ENCODE data around the gene HDHD5.

Gene HDHD5

GRCh38 chr22:17119481-17120202 is 39.4 kb downstream of the HDHD5 start:
- H3K36me3 ChIP-seq (ENCODE audit: insufficient read depth, insufficient read length, low read length): no peaks in the 10 kb centered on the region
- H3K4me3 ChIP-seq (ENCODE audit: insufficient read length, low read depth): no peak overlapping the region
- TF ChIP-seq YY1 (IDR thresholded peaks at IDR 0.05; ENCODE audit: insufficient read depth, insufficient read length): no peak
- no peak for TF ChIP-seq ZNF274 (IDR thresholded peaks at IDR 0.05; ENCODE audit: low read depth, low read length)
- TF ChIP-seq SUZ12 (IDR thresholded peaks at IDR 0.05; ENCODE audit: extremely low read depth, insufficient read depth, insufficient read length): no peak
- H3K9me3 ChIP-seq (ENCODE audit: insufficient read depth, low read length): no peaks in the 10 kb centered on the region
- no peaks in the 10 kb centered on the region for H3K27me3 ChIP-seq (ENCODE audit: insufficient read depth, insufficient read length)
- DNase-seq (ENCODE audit: low read depth, low spot score): no peak
- no peak overlapping the region for H3K9ac ChIP-seq (ENCODE audit: insufficient read length, low read depth)
- peaks cover 10% of the 10 kb centered on the region for H3K4me1 ChIP-seq (ENCODE audit: insufficient read depth, insufficient read length)

DNA sequence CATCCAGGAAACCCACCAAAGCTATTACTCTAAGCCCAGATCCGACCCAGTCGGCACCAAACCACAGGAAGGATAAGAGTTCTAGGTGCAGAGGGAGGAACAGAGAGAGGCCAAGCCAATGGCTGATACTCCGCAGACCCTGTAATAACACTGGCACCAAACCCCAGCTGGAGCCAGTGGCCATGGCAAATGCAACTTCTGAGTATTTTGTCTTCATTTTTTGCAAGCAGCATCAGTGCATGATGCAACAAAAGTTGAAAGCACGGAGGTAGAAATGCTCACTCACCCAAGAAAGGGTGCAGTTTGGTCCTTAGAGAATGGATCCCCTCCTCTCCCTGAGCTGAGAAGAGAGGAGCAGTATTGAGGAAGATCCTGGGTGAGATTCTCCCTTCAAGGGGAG is 40.7 kb downstream of the HDHD5 start:
- Histone ChIP-seq H3K4me3 (ENCODE audit: insufficient read length, low read depth) (no peak overlapping the region), H3K9ac (ENCODE audit: insufficient read length, low read depth) (no peak overlapping the region), H3K36me3 (ENCODE audit: insufficient read depth, insufficient read length, low read length) (no peaks in the 10 kb centered on the region), H3K27me3 (ENCODE audit: insufficient read depth, insufficient read length) (no peaks in the 10 kb centered on the region), H3K9me3 (ENCODE audit: insufficient read depth, low read length) (no peaks in the 10 kb centered on the region), H3K4me1 (ENCODE audit: insufficient read depth, insufficient read length) (peaks cover 10% of the 10 kb centered on the region)
- no peak for TF ChIP-seq SUZ12 (IDR thresholded peaks at IDR 0.05; ENCODE audit: extremely low read depth, insufficient read depth, insufficient read length)
- TF ChIP-seq ZNF274 (IDR thresholded peaks at IDR 0.05; ENCODE audit: low read depth, low read length): no peak
- TF ChIP-seq YY1 (IDR thresholded peaks at IDR 0.05; ENCODE audit: insufficient read depth, insufficient read length): no peak
- DNase-seq (ENCODE audit: low read depth, low spot score): no peak

DNA sequence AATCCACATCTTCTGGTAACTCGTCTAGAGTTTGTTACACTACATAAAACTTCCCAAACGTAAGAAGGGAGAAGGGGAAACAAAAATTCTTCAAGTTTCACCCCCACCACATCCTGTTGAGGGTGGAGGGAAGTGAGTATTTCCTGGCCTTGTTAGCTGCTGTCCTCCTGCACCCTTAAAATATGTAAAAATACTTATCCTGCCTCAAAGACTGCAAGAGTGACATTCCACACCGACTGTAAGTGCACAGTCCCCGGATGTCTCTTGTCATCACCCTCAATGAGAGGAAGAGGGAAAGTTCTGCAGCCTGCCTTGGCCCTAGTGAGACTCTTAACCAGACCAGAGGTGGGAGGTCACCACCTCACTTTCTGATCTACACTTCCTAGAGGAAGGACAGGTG is 41.2 kb downstream of the HDHD5 start:
- H3K36me3 ChIP-seq (ENCODE audit: insufficient read depth, insufficient read length, low read length): no peaks in the 10 kb centered on the region
- DNase-seq (ENCODE audit: low read depth, low spot score): no peak
- no peak overlapping the region for H3K4me3 ChIP-seq (ENCODE audit: insufficient read length, low read depth)
- TF ChIP-seq SUZ12 (IDR thresholded peaks at IDR 0.05; ENCODE audit: extremely low read depth, insufficient read depth, insufficient read length) (no peak), ZNF274 (IDR thresholded peaks at IDR 0.05; ENCODE audit: low read depth, low read length) (no peak), YY1 (IDR thresholded peaks at IDR 0.05; ENCODE audit: insufficient read depth, insufficient read length) (no peak)
- H3K9me3 ChIP-seq (ENCODE audit: insufficient read depth, low read length): no peaks in the 10 kb centered on the region
- H3K27me3 ChIP-seq (ENCODE audit: insufficient read depth, insufficient read length): no peaks in the 10 kb centered on the region
- no peak overlapping the region for H3K9ac ChIP-seq (ENCODE audit: insufficient read length, low read depth)
- peaks cover 10% of the 10 kb centered on the region for H3K4me1 ChIP-seq (ENCODE audit: insufficient read depth, insufficient read length)

DNA sequence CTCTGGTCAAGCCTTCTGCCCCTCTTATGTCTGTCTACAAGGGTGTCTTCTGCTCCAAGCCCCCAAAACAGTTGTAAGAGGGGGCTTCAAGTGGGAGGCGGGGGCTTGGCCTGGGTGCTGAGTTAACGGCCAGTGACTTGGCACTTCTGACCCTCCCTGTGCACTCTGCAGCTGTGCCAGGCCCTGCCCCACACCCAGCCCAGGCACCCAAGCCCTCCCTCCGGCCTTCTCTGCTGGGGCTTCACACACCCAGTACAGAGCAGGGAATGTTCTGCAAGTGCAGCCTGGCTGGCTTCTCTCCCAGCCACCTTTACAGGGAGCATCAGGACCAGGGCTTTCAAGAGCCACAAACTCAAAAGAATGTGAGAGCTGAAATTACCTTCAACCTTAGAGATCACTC is 41.7 kb downstream of the HDHD5 start:
- TF ChIP-seq SUZ12 (IDR thresholded peaks at IDR 0.05; ENCODE audit: extremely low read depth, insufficient read depth, insufficient read length): no peak
- Histone ChIP-seq H3K4me3 (ENCODE audit: insufficient read length, low read depth) (no peak overlapping the region), H3K36me3 (ENCODE audit: insufficient read depth, insufficient read length, low read length) (no peaks in the 10 kb centered on the region), H3K9me3 (ENCODE audit: insufficient read depth, low read length) (no peaks in the 10 kb centered on the region), H3K27me3 (ENCODE audit: insufficient read depth, insufficient read length) (no peaks in the 10 kb centered on the region), H3K9ac (ENCODE audit: insufficient read length, low read depth) (no peak overlapping the region), H3K4me1 (ENCODE audit: insufficient read depth, insufficient read length) (peaks cover 10% of the 10 kb centered on the region)
- no peak for DNase-seq (ENCODE audit: low read depth, low spot score)

DNA sequence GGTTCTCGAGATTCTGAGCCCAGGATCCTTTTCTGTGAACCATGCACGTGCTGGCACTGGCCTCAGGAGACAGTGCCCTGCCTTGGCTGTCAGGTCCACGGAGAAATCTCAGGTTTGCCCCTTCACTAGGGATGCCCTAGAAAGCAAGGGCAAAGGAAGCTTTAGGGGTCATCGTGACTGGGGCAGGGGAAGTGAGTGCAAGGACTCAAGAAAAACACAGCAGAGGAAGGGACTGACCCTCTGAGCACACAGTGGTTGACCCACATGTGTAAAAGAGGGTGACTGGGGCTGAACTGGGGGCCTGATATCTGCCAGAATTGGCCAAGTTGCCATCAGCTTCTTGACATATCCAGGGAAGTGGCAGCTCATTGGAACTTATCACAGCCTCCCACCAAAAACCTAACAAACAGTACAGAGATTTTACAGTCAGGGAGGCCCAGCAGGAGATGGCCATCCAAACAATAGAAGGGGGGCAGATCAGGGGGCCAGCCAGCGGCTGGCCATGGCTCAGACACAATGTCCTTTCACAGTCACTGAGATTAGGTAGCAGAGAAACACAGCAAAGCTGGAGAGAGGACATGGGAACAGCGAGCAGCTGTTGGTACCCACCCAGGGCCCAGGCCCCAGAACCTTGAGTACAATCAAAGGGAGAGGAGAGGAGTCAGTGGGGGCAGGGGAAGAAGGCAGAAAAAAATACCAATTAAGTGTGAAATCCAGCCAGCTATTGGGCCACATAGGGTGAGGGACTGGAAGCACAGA is 42.3 kb downstream of the HDHD5 start:
- peaks cover 10% of the 10 kb centered on the region for H3K4me1 ChIP-seq (ENCODE audit: insufficient read depth, insufficient read length)
- DNase-seq (ENCODE audit: low read depth, low spot score): no peak

GRCh38 chr22:17115945-17116565 is 43.0 kb downstream of the HDHD5 start:
- H3K9ac ChIP-seq (ENCODE audit: insufficient read length, low read depth): no peak overlapping the region
- H3K27me3 ChIP-seq (ENCODE audit: insufficient read depth, insufficient read length): no peaks in the 10 kb centered on the region
- H3K9me3 ChIP-seq (ENCODE audit: insufficient read depth, low read length): no peaks in the 10 kb centered on the region
- TF ChIP-seq SUZ12 (IDR thresholded peaks at IDR 0.05; ENCODE audit: extremely low read depth, insufficient read depth, insufficient read length) (no peak), YY1 (IDR thresholded peaks at IDR 0.05; ENCODE audit: insufficient read depth, insufficient read length) (no peak), ZNF274 (IDR thresholded peaks at IDR 0.05; ENCODE audit: low read depth, low read length) (no peak)
- H3K4me3 ChIP-seq (ENCODE audit: insufficient read length, low read depth): no peak overlapping the region
- no peak for DNase-seq (ENCODE audit: low read depth, low spot score)
- peaks cover 10% of the 10 kb centered on the region for H3K4me1 ChIP-seq (ENCODE audit: insufficient read depth, insufficient read length)
- H3K36me3 ChIP-seq (ENCODE audit: insufficient read depth, insufficient read length, low read length): no peaks in the 10 kb centered on the region

More for the DNA sequence above, 42.3 kb downstream of the HDHD5 start:
- Histone ChIP-seq H3K36me3 (ENCODE audit: insufficient read depth, insufficient read length, low read length) (no peaks in the 10 kb centered on the region), H3K27me3 (ENCODE audit: insufficient read depth, insufficient read length) (no peaks in the 10 kb centered on the region), H3K9me3 (ENCODE audit: insufficient read depth, low read length) (no peaks in the 10 kb centered on the region), H3K9ac (ENCODE audit: insufficient read length, low read depth) (no peak overlapping the region), H3K4me3 (ENCODE audit: insufficient read length, low read depth) (no peak overlapping the region)
- TF ChIP-seq YY1 (IDR thresholded peaks at IDR 0.05; ENCODE audit: insufficient read depth, insufficient read length) (no peak), ZNF274 (IDR thresholded peaks at IDR 0.05; ENCODE audit: low read depth, low read length) (no peak), SUZ12 (IDR thresholded peaks at IDR 0.05; ENCODE audit: extremely low read depth, insufficient read depth, insufficient read length) (no peak)

GRCh38 chr22:17115236-17115635 is 43.8 kb downstream of the HDHD5 start:
- H3K9ac ChIP-seq (ENCODE audit: insufficient read length, low read depth): no peak overlapping the region
- H3K36me3 ChIP-seq (ENCODE audit: insufficient read depth, insufficient read length, low read length): no peaks in the 10 kb centered on the region
- H3K9me3 ChIP-seq (ENCODE audit: insufficient read depth, low read length): no peaks in the 10 kb centered on the region
- H3K4me1 ChIP-seq (ENCODE audit: insufficient read depth, insufficient read length): peaks cover 10% of the 10 kb centered on the region
- TF ChIP-seq ZNF274 (IDR thresholded peaks at IDR 0.05; ENCODE audit: low read depth, low read length) (no peak), YY1 (IDR thresholded peaks at IDR 0.05; ENCODE audit: insufficient read depth, insufficient read length) (no peak), SUZ12 (IDR thresholded peaks at IDR 0.05; ENCODE audit: extremely low read depth, insufficient read depth, insufficient read length) (no peak)
- no peaks in the 10 kb centered on the region for H3K27me3 ChIP-seq (ENCODE audit: insufficient read depth, insufficient read length)
- no peak for DNase-seq (ENCODE audit: low read depth, low spot score)
- no peak overlapping the region for H3K4me3 ChIP-seq (ENCODE audit: insufficient read length, low read depth)

All from NT2/D1 (cell line).